Activated B cell treated with CpG ODN at 0.5 μM for 24 hours (primary cell): ENCODE measurements around the gene BCL6B. TPM values are rescaled to one million over a fixed set of nuclear protein-coding genes. Genes with fewer than 3 reads are reported as not detected.
A peak's percentile ranks its signal among the peaks of the same experiment; 100 is the strongest.

Experiments used
- ATAC-seq: fragments of 200-7000 bp; cut with Tn5 transposase; one replicate; pipeline ENCODE4 v1.10.0; 2021; ENCODE audit warnings: low read depth, mild to moderate bottlenecking, moderate library complexity
- CTCF ChIA-PET: fragments of 350-600 bp; sonication (Branson Sonifier 250); formaldehyde crosslinking; loops from one replicate; lab custom pipeline; 2021; ENCODE audit warnings: antibody characterized with exemption; lab: Charles Lee
- POLR2A ChIA-PET: fragments of 350-600 bp; sonication (Branson Sonifier 250); formaldehyde crosslinking; loops from one replicate; lab custom pipeline; 2021; ENCODE audit warnings: antibody characterized with exemption; lab: Charles Lee
- DNase-seq: peaks from one replicate; pipeline ENCODE4 v3.0.0; 2022
- H3K27ac Mint-ChIP-seq: one replicate; pipeline ENCODE4 v1.8.0; 2020; ENCODE audit warnings: mixed read lengths
- H3K27me3 Mint-ChIP-seq: one replicate; pipeline ENCODE4 v1.8.0; 2021; ENCODE audit warnings: mixed read lengths
- H3K36me3 Mint-ChIP-seq: one replicate; pipeline ENCODE4 v1.8.0; 2021; ENCODE audit warnings: low read depth, mixed read lengths
- H3K4me1 Mint-ChIP-seq: one replicate; pipeline ENCODE4 v1.8.0; 2021; ENCODE audit warnings: mixed read lengths
- H3K4me3 Mint-ChIP-seq: one replicate; pipeline ENCODE4 v1.8.0; 2020; ENCODE audit warnings: mild to moderate bottlenecking, mixed read lengths
- H3K9me3 Mint-ChIP-seq: one replicate; pipeline ENCODE4 v1.8.0; 2020; ENCODE audit warnings: mixed read lengths
- CTCF ChIP-seq: fragments of 200-600 bp; IDR thresholded peaks from one replicate; pipeline ENCODE4 v1.8.0; 2022; ENCODE audit warnings: antibody characterized with exemption, mild to moderate bottlenecking
- intact Hi-C: fragments of 100-400 bp; cut with micrococcal nuclease; formaldehyde crosslinking; loops from one replicate; pipeline ENCODE4 v1.15.1; 2024
- total RNA-seq: library from RNA; stranded (reverse); gene quantifications from 2 replicates; pipeline ENCODE4 v1.2.3, GENCODE V29; 2022

The BCL6B gene
- total RNA-seq, 1 donor from 2014 or later: 0.31 TPM

- intact Hi-C loops: no loop called here
- DNase-seq (no peak), ATAC-seq (no peak)
- H3K36me3 Mint-ChIP-seq: no peaks in the 10 kb centered on the region
- no peaks in the 10 kb centered on the region for H3K9me3 Mint-ChIP-seq
- H3K27ac Mint-ChIP-seq: no peak overlapping the region
- no peak overlapping the region for H3K4me3 Mint-ChIP-seq
- H3K27me3 Mint-ChIP-seq: no peaks in the 10 kb centered on the region
- TF ChIP-seq CTCF: no peak
- CTCF ChIA-PET: interaction anchor here (1.8 kb wide), 1 partner anchor 9 kb away, joined by 5 read pairs; the partner anchor contains the start of gene SLC16A13
- peaks cover 36% of the 10 kb centered on the region for H3K4me1 Mint-ChIP-seq
- POLR2A ChIA-PET: interaction anchor here (1.6 kb wide), 1 partner anchor 9 kb away, joined by 6 read pairs; the partner anchor contains the start of gene SLC16A13
These were observed 3.7 kb downstream of the BCL6B start for GRCh38 chr17:7026471-7027115.

DNA sequence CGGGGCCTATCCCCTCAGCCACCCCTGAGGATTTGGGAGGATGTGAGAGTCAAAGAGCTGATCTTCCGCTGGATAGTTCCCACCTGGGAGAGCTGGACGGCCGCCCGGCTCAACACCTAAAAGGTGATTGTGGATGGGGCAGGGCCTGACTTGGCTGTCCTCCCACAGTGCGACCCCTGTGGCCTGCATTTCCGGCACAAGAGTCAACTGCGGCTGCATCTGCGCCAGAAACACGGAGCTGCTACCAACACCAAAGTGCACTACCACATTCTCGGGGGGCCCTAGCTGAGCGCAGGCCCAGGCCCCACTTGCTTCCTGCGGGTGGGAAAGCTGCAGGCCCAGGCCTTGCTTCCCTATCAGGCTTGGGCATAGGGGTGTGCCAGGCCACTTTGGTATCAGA, 4.5 kb downstream of the BCL6B start:
- Mint-ChIP-seq H3K36me3 (no peaks in the 10 kb centered on the region), H3K4me1 (peaks cover 32% of the 10 kb centered on the region), H3K9me3 (no peaks in the 10 kb centered on the region), H3K4me3 (no peak overlapping the region), H3K27ac (no peak overlapping the region), H3K27me3 (no peaks in the 10 kb centered on the region)
- POLR2A ChIA-PET: interaction anchor here (0.9 to 1.6 kb wide), 2 partner anchors 8 to 12 kb away, joined by 3 to 6 read pairs; partner anchors contain the start of gene SLC16A13
- ATAC-seq (no peak), DNase-seq (no peak)
- intact Hi-C loops: no loop called here
- CTCF ChIA-PET: interaction anchor here (1.8 kb wide), 1 partner anchor 8 kb away, joined by 5 read pairs; the partner anchor contains the start of gene SLC16A13
- TF ChIP-seq CTCF: no peak

GRCh38 chr17:7029096-7029495, 6.2 kb downstream of the BCL6B start:
- Mint-ChIP-seq H3K4me3 (no peak overlapping the region), H3K27me3 (no peaks in the 10 kb centered on the region), H3K36me3 (no peaks in the 10 kb centered on the region), H3K27ac (no peak overlapping the region), H3K4me1 (peaks cover 21% of the 10 kb centered on the region), H3K9me3 (no peaks in the 10 kb centered on the region)
- TF ChIP-seq CTCF: no peak
- POLR2A ChIA-PET: no interaction called here
- CTCF ChIA-PET: interaction anchor here (1.1 kb wide), 1 partner anchor 16 kb away, joined by 3 read pairs; no protein-coding TSS in a partner anchor
- ATAC-seq (no peak), DNase-seq (no peak)
- intact Hi-C loops: no loop called here

DNA sequence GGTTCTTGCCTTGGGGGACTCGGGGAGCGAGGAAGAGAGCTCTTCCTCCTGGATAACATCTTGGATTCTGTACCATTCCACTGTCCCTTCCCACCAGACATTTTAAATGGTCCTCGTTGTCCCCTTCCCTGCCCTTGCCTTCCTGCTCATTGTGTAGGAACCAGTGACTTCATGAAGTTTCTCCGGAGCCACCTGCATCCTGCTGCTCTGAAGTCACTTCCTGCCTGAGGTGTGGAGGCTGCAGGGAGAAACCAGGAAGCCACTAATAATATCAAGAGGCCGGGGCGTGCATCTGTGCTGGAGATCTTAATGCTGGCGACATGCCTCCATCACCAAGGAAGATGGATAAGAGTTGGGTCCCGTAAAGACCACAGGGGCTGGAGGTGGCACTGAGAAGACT, 6.8 kb downstream of the BCL6B start:
- DNase-seq (no peak), ATAC-seq (peak; percentile 62)
- ChIA-PET POLR2A (no interaction called here), CTCF (interaction anchor here (1.1 kb wide), 1 partner anchor 16 kb away, joined by 3 read pairs; no protein-coding TSS in a partner anchor)
- TF ChIP-seq CTCF: no peak
- Mint-ChIP-seq H3K4me3 (peak overlapping the region; percentile 72), H3K27me3 (no peaks in the 10 kb centered on the region), H3K9me3 (no peaks in the 10 kb centered on the region), H3K36me3 (no peaks in the 10 kb centered on the region), H3K4me1 (peaks cover 25% of the 10 kb centered on the region), H3K27ac (peak overlapping the region; percentile 81)
- intact Hi-C loops: no loop called here

DNA sequence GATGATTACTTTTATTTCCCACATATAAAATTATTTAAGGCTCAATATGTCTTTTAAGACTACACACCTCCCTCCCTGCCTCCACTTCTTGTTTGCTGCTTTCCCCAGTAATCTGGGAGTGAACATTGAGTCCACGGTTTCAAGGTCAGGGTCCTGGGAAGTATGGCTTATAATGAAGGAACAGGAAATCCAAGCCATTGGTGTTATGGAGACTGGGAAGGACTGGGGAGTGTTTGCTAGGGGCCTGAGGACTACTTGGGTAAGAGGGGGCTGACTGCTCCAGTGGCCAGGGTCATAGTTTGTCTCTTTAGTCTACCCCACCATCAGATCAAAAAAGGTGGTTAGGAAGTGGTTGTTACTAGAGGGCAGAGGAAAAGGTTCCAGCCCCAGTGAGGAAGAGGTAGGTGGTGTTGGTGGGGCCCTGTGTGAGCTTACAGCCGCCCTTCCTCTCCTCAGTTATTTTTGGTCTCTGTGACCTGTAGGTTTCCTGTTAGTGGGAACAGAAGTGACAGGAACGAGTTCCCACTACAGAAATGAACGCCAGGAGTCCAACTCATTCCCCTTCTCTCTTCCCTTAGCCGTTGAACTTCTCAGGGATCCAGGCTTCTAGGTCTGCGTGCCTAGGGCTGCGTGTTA, 12.2 kb downstream of the BCL6B start:
- peak overlapping the region; percentile 94 for H3K4me3 Mint-ChIP-seq
- no peak for DNase-seq
- H3K9me3 Mint-ChIP-seq: no peaks in the 10 kb centered on the region
- H3K4me1 Mint-ChIP-seq: peaks cover 47% of the 10 kb centered on the region
- no peaks in the 10 kb centered on the region for H3K27me3 Mint-ChIP-seq
- H3K36me3 Mint-ChIP-seq: peaks cover 8% of the 10 kb centered on the region
- intact Hi-C loops: loop anchor here (1.0 kb wide), 3 partner anchors 8 to 21 kb away; a partner anchor contains a TSS
- CTCF ChIA-PET: interaction anchor here (1.0 to 1.2 kb wide), 7 partner anchors 9 to 124 kb away, joined by 3 to 12 read pairs (median 4); no protein-coding TSS in a partner anchor
- no peak for TF ChIP-seq CTCF
- peak; percentile 19 for ATAC-seq
- POLR2A ChIA-PET: interaction anchor here (0.7 to 3.9 kb wide), 24 partner anchors 7 to 652 kb away, joined by 3 to 112 read pairs (median 4); partner anchors contain the start of genes ACADVL, BCL6B, CTDNEP1 and DLG4
- peak overlapping the region; percentile 98 for H3K27ac Mint-ChIP-seq
